Vagina (tissue), 2 donors: ENCODE measurements around the gene STARD3NL.

Experiments
- CTCF ChIP-seq, 3 experiments: fragments of 450-650 bp in 2 of 3; fragments of 200-600 bp in 1 of 3; sonication (generic) in 1 of 3; IDR thresholded peaks; one replicate each; pipeline ENCODE4 v1.5.1; 2017 to 2019; ENCODE audit warnings: antibody characterized with exemption in 3 of 3, mild to moderate bottlenecking in 2 of 3, moderate library complexity in 2 of 3
- POLR2AphosphoS5 ChIP-seq, 2 donors: sonication (generic); formaldehyde crosslinking; IDR thresholded peaks; one replicate each; pipeline ENCODE4 v1.9.0; 2017; ENCODE audit warnings: antibody characterized with exemption in 2 of 2, mild to moderate bottlenecking in 2 of 2, low read depth in 1 of 2; ENCODE audit not compliant: insufficient read depth in 1 of 2

DNA sequence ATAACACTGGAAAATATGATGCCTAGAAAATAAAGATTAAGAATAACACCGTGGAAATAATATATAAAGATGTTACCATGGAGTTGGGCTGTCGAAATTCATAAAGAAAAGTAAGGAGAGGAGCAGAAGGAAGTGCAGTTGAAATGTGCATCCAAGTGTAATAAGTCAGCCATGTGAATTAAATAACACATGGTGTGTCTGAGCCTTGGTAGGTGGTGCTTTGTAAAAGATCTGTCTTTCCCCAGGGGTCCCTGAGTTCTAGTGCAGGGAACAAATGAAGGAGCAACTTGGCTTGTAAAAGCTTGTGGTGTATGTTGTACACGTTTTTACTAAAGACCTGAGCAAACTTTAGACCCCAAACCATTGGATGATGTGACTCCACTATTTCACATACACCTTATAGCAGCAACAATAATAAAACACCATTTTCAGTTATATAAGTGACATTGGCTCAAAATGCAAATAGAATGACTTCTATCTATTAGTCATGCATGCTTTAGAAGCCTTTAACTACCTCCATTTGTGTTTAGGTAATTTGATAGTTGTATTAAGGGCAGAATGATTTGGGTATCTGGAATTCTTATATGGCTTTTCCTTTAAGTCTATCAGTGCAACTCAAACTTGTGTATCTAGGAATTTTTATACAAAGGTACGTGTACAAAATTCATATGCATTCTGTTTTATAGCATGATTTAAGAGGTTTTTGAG lies 11.3 kb downstream of the STARD3NL start:
- TF ChIP-seq CTCF (IDR thresholded peaks at IDR 0.05) (no peak), POLR2AphosphoS5 (IDR thresholded peaks at IDR 0.05; ENCODE audit: insufficient read depth in 1 of 2, low read depth in 1 of 2) (no peak)
